ENCODE results near the gene PROM1. TPM values are rescaled to one million over a fixed set of nuclear protein-coding genes. Genes with fewer than 3 reads are reported as not detected.

The PROM1 gene
- total and polyA plus RNA-seq, 4 experiments from 2014 or later: not detected

DNA sequence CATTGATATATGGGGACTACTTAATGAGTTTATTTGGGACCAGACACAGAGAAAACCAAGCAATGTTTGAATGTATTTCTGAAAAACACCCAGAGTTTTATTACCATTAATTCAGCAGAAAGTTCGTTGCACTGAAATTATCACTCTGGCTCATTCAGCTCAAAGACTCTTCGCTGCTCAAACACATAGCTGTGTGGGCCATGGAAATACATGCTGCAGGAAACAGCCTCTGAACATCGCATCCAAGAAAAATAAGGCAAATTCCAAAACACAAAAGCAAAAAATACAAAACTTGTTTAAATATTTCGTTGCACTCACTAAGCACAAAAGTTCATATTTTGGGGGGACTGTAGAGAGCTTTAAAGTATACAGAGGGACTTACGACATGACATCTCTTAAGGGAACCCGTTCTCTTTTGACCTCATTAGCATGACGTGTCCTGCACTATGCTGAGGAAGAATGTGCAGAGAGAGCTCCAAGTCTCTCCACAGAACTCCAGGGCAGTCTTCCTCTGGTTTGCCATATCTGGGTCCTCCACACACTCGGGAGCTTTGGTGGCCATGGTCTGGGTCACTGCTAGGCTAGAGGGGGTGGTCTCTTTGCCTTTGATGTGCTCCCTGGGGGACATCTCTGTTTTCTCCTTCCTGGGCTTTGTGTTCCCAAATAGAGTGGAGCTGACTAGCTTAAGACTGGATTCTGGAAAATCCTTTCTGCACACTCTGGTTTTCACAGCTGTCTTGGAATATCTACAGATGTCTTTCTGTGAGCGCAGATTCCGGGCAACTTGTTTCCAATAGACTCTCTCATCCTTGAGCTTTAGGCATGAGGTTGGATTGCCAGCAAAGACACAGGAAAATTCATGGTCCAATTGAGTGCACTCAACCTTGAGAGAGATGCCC is 148.1 kb downstream of the PROM1 start:
- no peak overlapping the region for H3K4me3 ChIP-seq (ENCODE audit: low read length in 2 of 2)
- no peak for DNase-seq
- POLR2A ChIA-PET (ENCODE audit: partially characterized antibody): no interaction called here
- no peak overlapping the region for H3K27ac ChIP-seq (ENCODE audit: low read depth, low read length)
- no peak overlapping the region for H3K27ac Mint-ChIP-seq
- CTCF ChIA-PET (ENCODE audit: partially characterized antibody): interaction anchor here (1.0 kb wide), 1 partner anchor 52 kb away, joined by 3 read pairs; no protein-coding TSS in a partner anchor
- no peaks in the 10 kb centered on the region for H3K36me3 Mint-ChIP-seq
- no peaks in the 10 kb centered on the region for H3K27me3 ChIP-seq (ENCODE audit: insufficient read depth, low read length)
- H3K27me3 Mint-ChIP-seq: peaks cover 26 to 37% of the 10 kb centered on the region in 2 donors
- H3K9me3 ChIP-seq (ENCODE audit: control insufficient read depth in 1 of 2, low read length in 2 of 2): no peaks in the 10 kb centered on the region
- no peaks in the 10 kb centered on the region for H3K4me1 Mint-ChIP-seq
- H3K36me3 ChIP-seq (ENCODE audit: insufficient read depth, low read length): no peaks in the 10 kb centered on the region
- H3K4me1 ChIP-seq (ENCODE audit: insufficient read depth, low read length): no peaks in the 10 kb centered on the region
- H3K4me3 Mint-ChIP-seq: no peak overlapping the region
- peaks cover 0 to 2% (median 0%) of the 10 kb centered on the region in 8 donors for H3K9me3 Mint-ChIP-seq
- intact Hi-C loops (cut with micrococcal nuclease): no loop called here

DNA sequence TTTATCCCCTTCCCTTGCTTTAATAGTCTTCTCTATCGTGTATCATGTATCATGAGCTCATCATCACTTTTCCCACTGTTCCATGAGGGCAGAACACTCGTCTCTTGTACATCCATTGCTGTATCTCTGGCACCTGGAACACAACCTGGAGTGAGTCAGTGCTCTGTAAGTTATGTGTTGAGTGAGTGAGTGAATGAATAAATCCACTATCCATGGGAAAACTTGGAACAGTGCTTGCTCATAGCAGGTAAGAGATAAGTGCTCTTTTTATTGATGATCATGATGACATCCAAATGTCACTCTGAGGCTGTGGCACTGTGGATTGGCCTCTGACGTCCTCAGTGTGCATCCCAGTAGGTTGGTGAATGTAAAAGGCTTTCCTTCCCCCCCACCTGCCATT is 149.6 kb downstream of the PROM1 start:
- H3K9me3 Mint-ChIP-seq: peaks cover 0 to 2% (median 0%) of the 10 kb centered on the region in 8 donors
- H3K4me3 Mint-ChIP-seq: no peak overlapping the region

DNA sequence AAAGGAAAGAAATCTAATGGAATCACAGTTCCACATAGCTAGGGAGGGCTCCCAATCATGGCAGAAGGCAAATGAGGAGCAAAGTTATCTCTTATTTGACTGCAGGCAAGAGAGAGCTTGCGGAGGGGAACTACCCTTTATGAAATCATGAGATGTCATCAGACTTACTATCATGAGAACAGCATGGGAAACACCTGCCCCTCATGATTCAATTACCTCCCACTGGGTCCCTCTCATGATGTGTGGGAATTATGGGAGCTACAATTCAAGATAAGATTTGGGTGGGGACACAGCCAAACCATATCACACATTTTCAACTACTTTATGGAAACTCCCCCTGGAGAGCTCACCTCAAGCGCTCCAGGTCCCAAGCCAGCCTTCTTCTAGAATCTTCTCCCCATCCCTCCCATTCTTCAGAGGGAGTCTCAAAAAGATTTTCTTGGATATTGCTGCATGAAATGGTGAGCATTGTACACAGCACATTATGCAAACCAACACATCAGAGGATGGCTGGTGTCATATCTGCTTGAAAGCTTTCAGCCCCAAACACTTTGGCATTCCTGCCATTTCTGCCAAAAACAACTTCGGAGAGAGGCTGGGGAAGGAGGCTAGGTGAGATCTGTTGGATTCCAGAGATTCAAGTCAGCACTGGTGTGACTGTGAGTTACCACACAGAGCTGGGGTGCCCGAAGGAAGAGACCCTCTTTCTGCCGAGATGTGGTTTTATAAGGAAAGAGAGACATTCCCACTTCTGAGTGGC is 152.2 kb downstream of the PROM1 start:
- Histone ChIP-seq H3K36me3 (ENCODE audit: insufficient read depth, low read length) (no peaks in the 10 kb centered on the region), H3K27me3 (ENCODE audit: insufficient read depth, low read length) (peaks cover 3% of the 10 kb centered on the region), H3K9me3 (ENCODE audit: control insufficient read depth in 1 of 2, low read length in 2 of 2) (no peaks in the 10 kb centered on the region), H3K4me3 (ENCODE audit: low read length in 2 of 2) (no peak overlapping the region), H3K27ac (ENCODE audit: low read depth, low read length) (no peak overlapping the region), H3K4me1 (ENCODE audit: insufficient read depth, low read length) (no peaks in the 10 kb centered on the region)
- intact Hi-C loops (cut with micrococcal nuclease): no loop called here
- Mint-ChIP-seq H3K36me3 (no peaks in the 10 kb centered on the region), H3K9me3 (no peaks in the 10 kb centered on the region), H3K4me3 (no peak overlapping the region), H3K4me1 (no peaks in the 10 kb centered on the region), H3K27me3 (peaks cover 19 to 20% of the 10 kb centered on the region in 2 donors), H3K27ac (no peak overlapping the region)
- POLR2A ChIA-PET (ENCODE audit: partially characterized antibody): no interaction called here
- no peak for DNase-seq
- CTCF ChIA-PET (ENCODE audit: partially characterized antibody): no interaction called here

More for the DNA sequence above, 149.6 kb downstream of the PROM1 start:
- no peak overlapping the region for H3K27ac ChIP-seq (ENCODE audit: low read depth, low read length)
- no peak overlapping the region for H3K27ac Mint-ChIP-seq
- intact Hi-C loops (cut with micrococcal nuclease): no loop called here
- H3K4me1 Mint-ChIP-seq: no peaks in the 10 kb centered on the region
- H3K4me3 ChIP-seq (ENCODE audit: low read length in 2 of 2): no peak overlapping the region
- ChIA-PET POLR2A (ENCODE audit: partially characterized antibody) (no interaction called here), CTCF (ENCODE audit: partially characterized antibody) (no interaction called here)
- H3K27me3 ChIP-seq (ENCODE audit: insufficient read depth, low read length): peaks cover 3% of the 10 kb centered on the region
- H3K36me3 Mint-ChIP-seq: no peaks in the 10 kb centered on the region
- no peaks in the 10 kb centered on the region for H3K4me1 ChIP-seq (ENCODE audit: insufficient read depth, low read length)
- H3K36me3 ChIP-seq (ENCODE audit: insufficient read depth, low read length): no peaks in the 10 kb centered on the region
- no peak for DNase-seq
- H3K27me3 Mint-ChIP-seq: peaks cover 23 to 33% of the 10 kb centered on the region in 2 donors
- H3K9me3 ChIP-seq (ENCODE audit: control insufficient read depth in 1 of 2, low read length in 2 of 2): no peaks in the 10 kb centered on the region

DNA sequence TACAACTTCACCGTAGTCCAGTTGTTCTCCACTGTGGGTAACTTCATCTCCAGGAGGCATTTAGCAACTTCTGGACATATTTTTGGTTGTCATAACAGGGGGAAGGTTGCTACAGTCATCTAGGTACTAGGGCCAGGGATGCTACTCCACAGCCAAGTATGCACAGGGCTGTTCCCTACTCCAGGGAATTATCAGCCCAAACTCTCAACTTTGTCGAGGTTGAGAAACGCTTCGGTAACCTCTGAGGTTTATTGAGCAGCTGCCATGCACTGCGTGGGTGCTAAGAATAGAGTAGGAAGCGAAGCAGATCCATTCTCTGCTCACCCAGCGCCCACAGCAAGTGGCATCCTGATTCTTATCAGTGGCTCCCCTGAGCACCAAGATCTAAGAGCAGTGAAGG is 153.5 kb downstream of the PROM1 start:
- H3K27me3 Mint-ChIP-seq: peaks cover 17 to 20% of the 10 kb centered on the region in 2 donors

DNA sequence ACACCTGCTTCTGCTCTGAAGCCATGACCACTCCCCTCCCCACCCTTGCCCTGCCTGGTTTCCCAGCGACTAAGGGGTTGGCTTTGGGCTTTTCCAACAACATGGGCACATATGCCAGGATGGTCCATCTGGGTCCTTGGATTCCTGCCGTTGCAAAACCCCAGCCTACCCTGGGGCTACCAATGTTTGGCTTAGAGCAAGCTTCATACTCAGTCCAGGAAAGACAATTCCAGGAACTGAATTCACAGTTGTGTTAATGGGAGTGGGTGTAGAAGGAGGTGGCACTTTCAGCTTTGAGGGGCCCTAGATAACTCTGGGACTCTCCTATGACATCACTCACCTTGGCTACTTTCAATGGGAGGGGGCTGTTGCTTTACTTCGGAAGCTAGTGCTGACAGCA is 154.3 kb downstream of the PROM1 start:
- Histone ChIP-seq H3K4me3 (ENCODE audit: low read length in 2 of 2) (no peak overlapping the region), H3K4me1 (ENCODE audit: insufficient read depth, low read length) (no peaks in the 10 kb centered on the region), H3K9me3 (ENCODE audit: control insufficient read depth in 1 of 2, low read length in 2 of 2) (no peaks in the 10 kb centered on the region), H3K27me3 (ENCODE audit: insufficient read depth, low read length) (peaks cover 3% of the 10 kb centered on the region), H3K27ac (ENCODE audit: low read depth, low read length) (no peak overlapping the region), H3K36me3 (ENCODE audit: insufficient read depth, low read length) (no peaks in the 10 kb centered on the region)
- CTCF ChIA-PET (ENCODE audit: partially characterized antibody): no interaction called here
- POLR2A ChIA-PET (ENCODE audit: partially characterized antibody): no interaction called here
- no peaks in the 10 kb centered on the region for H3K9me3 Mint-ChIP-seq
- no peak overlapping the region for H3K4me3 Mint-ChIP-seq
- no peak overlapping the region for H3K27ac Mint-ChIP-seq
- no peaks in the 10 kb centered on the region for H3K36me3 Mint-ChIP-seq
- intact Hi-C loops (cut with micrococcal nuclease): no loop called here
- H3K27me3 Mint-ChIP-seq: peaks cover 16 to 17% of the 10 kb centered on the region in 2 donors
- H3K4me1 Mint-ChIP-seq: no peaks in the 10 kb centered on the region
- DNase-seq: no peak

More for the DNA sequence above, 153.5 kb downstream of the PROM1 start:
- H3K36me3 Mint-ChIP-seq: no peaks in the 10 kb centered on the region
- no peak for DNase-seq
- Histone ChIP-seq H3K27me3 (ENCODE audit: insufficient read depth, low read length) (peaks cover 3% of the 10 kb centered on the region), H3K27ac (ENCODE audit: low read depth, low read length) (no peak overlapping the region), H3K4me1 (ENCODE audit: insufficient read depth, low read length) (no peaks in the 10 kb centered on the region), H3K36me3 (ENCODE audit: insufficient read depth, low read length) (no peaks in the 10 kb centered on the region), H3K9me3 (ENCODE audit: control insufficient read depth in 1 of 2, low read length in 2 of 2) (no peaks in the 10 kb centered on the region), H3K4me3 (ENCODE audit: low read length in 2 of 2) (no peak overlapping the region)
- ChIA-PET CTCF (ENCODE audit: partially characterized antibody) (interaction anchor here (1.3 kb wide), 1 partner anchor 26 kb away, joined by 4 read pairs; no protein-coding TSS in a partner anchor), POLR2A (ENCODE audit: partially characterized antibody) (no interaction called here)
- no peak overlapping the region for H3K27ac Mint-ChIP-seq
- no peaks in the 10 kb centered on the region for H3K9me3 Mint-ChIP-seq
- H3K4me1 Mint-ChIP-seq: no peaks in the 10 kb centered on the region
- intact Hi-C loops (cut with micrococcal nuclease): no loop called here
- H3K4me3 Mint-ChIP-seq: no peak overlapping the region

DNA sequence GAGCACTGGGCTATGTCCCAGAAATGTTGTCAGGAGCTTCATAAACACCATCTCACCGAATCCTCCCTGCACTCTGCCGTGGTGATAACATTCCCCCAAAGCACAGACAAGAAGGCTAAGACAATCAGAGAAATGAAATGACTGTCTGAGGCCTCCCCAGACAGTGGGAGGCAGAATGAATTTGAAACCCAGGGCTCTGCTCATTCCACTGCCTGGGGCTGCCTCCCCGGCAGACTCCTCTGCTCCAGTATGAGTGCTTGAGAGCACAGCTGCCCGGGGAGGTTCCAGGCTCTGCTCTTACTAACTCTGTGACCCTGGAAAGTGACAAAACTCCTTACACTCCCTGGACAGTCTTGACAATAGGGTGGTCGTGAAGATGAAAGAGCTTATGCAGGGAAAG is 154.9 kb downstream of the PROM1 start:
- intact Hi-C loops (cut with micrococcal nuclease): no loop called here
- no peak for DNase-seq
- no peak overlapping the region for H3K27ac Mint-ChIP-seq
- POLR2A ChIA-PET (ENCODE audit: partially characterized antibody): no interaction called here
- Histone ChIP-seq H3K9me3 (ENCODE audit: control insufficient read depth in 1 of 2, low read length in 2 of 2) (no peaks in the 10 kb centered on the region), H3K27ac (ENCODE audit: low read depth, low read length) (no peak overlapping the region), H3K27me3 (ENCODE audit: insufficient read depth, low read length) (peaks cover 3% of the 10 kb centered on the region), H3K4me3 (ENCODE audit: low read length in 2 of 2) (no peak overlapping the region), H3K4me1 (ENCODE audit: insufficient read depth, low read length) (no peaks in the 10 kb centered on the region), H3K36me3 (ENCODE audit: insufficient read depth, low read length) (no peaks in the 10 kb centered on the region)
- CTCF ChIA-PET (ENCODE audit: partially characterized antibody): no interaction called here
- H3K9me3 Mint-ChIP-seq: no peaks in the 10 kb centered on the region
- peaks cover 14 to 17% of the 10 kb centered on the region in 2 donors for H3K27me3 Mint-ChIP-seq
- no peaks in the 10 kb centered on the region for H3K36me3 Mint-ChIP-seq
- H3K4me1 Mint-ChIP-seq: no peaks in the 10 kb centered on the region
- no peak overlapping the region for H3K4me3 Mint-ChIP-seq

DNA sequence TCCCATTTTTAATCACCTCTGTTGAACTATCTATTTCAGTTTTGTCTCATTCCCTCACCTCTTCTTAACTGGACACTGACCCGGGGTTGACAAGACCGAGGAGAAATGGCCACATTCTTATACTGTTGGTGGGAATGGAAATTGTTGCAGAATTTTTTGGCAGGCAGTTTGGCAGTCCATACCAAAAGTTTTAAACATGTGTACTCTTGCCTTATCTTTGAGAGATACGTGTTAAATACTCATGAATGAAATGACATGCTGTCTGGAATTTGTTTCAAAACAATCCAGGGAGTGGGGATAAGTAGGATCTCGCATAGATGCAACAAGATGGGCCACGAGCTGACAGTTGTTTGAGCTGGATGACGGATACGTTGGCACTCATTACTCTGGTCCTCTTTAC is 157.3 kb downstream of the PROM1 start:
- peaks cover 8 to 13% of the 10 kb centered on the region in 2 donors for H3K27me3 Mint-ChIP-seq
- DNase-seq: no peak
- no peaks in the 10 kb centered on the region for H3K36me3 Mint-ChIP-seq
- intact Hi-C loops (cut with micrococcal nuclease): no loop called here
- H3K9me3 Mint-ChIP-seq: no peaks in the 10 kb centered on the region
- ChIA-PET CTCF (ENCODE audit: partially characterized antibody) (interaction anchor here (1.6 kb wide), 1 partner anchor 43 kb away, joined by 3 read pairs; no protein-coding TSS in a partner anchor), POLR2A (ENCODE audit: partially characterized antibody) (no interaction called here)
- Histone ChIP-seq H3K27me3 (ENCODE audit: insufficient read depth, low read length) (peaks cover 3% of the 10 kb centered on the region), H3K27ac (ENCODE audit: low read depth, low read length) (no peak overlapping the region), H3K36me3 (ENCODE audit: insufficient read depth, low read length) (no peaks in the 10 kb centered on the region), H3K4me3 (ENCODE audit: low read length in 2 of 2) (no peak overlapping the region), H3K9me3 (ENCODE audit: control insufficient read depth in 1 of 2, low read length in 2 of 2) (no peaks in the 10 kb centered on the region), H3K4me1 (ENCODE audit: insufficient read depth, low read length) (no peaks in the 10 kb centered on the region)
- no peak overlapping the region for H3K27ac Mint-ChIP-seq
- no peak overlapping the region for H3K4me3 Mint-ChIP-seq
- H3K4me1 Mint-ChIP-seq: no peaks in the 10 kb centered on the region

All from CD4-positive, alpha-beta memory T cell (primary cell).